Bronchial epithelial cell (primary cell): Measurements from ENCODE around the gene ARID5B. TPM values are rescaled to one million over a fixed set of nuclear protein-coding genes. Genes with fewer than 3 reads are reported as not detected.

ENCODE experiments used
- DNase-seq: peaks from one replicate; pipeline ENCODE4 v3.0.0-alpha.2; 2010; ENCODE audit warnings: low read depth
- FAIRE-seq: peaks from 2 replicates; lab custom pipeline; 2011; peaks lifted over from hg19 to GRCh38; lab: Jason Lieb, UNC
- H3K27me3 ChIP-seq: 2 replicates; pipeline ENCODE4 v1.5.1; 2011; ENCODE audit warnings: low read length; ENCODE audit not compliant: control insufficient read depth, insufficient read depth
- H3K36me3 ChIP-seq: 2 replicates; pipeline ENCODE4 v1.5.1; 2011; ENCODE audit warnings: low read length; ENCODE audit not compliant: control insufficient read depth, insufficient read depth
- H3K4me3 ChIP-seq: 2 replicates; pipeline ENCODE4 v1.5.1; 2011; ENCODE audit warnings: mild to moderate bottlenecking, low read depth, low read length, control low read depth
- total RNA-seq: library from RNA; depleted of rRNA; stranded (reverse); fragments of >200 nt; gene quantifications from 2 replicates; pipeline ENCODE4 v1.2.1, GENCODE V29; 2014
- TF ChIP-seq, protein P1 (sequence below): IDR thresholded peaks from 2 replicates; pipeline ENCODE4 v1.5.1; 2011; ENCODE audit warnings: mild to moderate bottlenecking, moderate library complexity, low read length, control low read depth, inconsistent platforms; ENCODE audit not compliant: insufficient read depth, severe bottlenecking

Gene ARID5B
- total RNA-seq, 1 donor from 2014 or later: 7.1 TPM

DNA sequence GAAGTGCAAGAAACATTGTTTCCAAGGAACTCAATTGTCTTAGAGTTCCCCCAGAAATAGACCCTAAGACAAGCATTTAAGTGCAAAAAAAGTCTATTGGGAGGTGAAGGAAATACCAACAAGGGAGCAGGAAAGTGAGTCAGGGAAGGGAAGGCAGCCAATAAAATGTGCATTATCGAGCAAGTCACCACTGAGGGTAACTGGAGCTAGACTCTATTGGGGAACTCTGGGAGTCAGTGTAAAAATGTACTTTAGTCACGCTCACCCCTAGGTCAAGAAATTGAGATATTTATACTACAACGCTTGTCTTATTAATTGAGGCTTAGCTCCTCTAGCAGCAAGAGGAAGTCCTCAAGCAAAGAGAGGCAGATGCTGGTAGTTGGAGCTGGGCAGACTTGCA, 229.4 kb downstream of the ARID5B start:
- Histone ChIP-seq H3K4me3 (no peak overlapping the region), H3K36me3 (no peaks in the 10 kb centered on the region), H3K27me3 (no peaks in the 10 kb centered on the region)
- TF ChIP-seq, protein P1, sequence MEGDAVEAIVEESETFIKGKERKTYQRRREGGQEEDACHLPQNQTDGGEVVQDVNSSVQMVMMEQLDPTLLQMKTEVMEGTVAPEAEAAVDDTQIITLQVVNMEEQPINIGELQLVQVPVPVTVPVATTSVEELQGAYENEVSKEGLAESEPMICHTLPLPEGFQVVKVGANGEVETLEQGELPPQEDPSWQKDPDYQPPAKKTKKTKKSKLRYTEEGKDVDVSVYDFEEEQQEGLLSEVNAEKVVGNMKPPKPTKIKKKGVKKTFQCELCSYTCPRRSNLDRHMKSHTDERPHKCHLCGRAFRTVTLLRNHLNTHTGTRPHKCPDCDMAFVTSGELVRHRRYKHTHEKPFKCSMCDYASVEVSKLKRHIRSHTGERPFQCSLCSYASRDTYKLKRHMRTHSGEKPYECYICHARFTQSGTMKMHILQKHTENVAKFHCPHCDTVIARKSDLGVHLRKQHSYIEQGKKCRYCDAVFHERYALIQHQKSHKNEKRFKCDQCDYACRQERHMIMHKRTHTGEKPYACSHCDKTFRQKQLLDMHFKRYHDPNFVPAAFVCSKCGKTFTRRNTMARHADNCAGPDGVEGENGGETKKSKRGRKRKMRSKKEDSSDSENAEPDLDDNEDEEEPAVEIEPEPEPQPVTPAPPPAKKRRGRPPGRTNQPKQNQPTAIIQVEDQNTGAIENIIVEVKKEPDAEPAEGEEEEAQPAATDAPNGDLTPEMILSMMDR: no peak
- FAIRE-seq: no peak
- DNase-seq: peak; percentile 83

DNA sequence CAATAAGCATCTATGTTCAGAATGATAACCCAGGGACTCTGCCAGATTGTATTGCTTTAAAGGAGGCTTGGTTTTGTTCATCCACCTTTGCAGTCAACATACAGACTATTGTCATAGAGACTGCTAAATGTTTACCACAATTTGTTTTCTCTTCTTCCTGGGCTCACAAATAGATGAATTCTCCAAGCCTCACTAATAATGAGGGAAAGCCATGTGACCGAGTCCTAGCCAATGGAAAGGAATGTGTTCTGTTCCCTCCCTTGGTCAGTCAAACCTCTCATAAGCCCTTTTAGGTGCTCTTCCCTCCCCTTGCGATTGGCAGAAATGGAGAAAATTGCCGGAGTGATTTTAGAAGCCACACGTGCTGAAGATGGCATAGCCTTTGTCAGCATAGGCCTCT, 230.2 kb downstream of the ARID5B start:
- no peak for DNase-seq
- no peak for FAIRE-seq
- Histone ChIP-seq H3K27me3 (no peaks in the 10 kb centered on the region), H3K4me3 (no peak overlapping the region), H3K36me3 (no peaks in the 10 kb centered on the region)
- TF ChIP-seq, protein P1: no peak

DNA sequence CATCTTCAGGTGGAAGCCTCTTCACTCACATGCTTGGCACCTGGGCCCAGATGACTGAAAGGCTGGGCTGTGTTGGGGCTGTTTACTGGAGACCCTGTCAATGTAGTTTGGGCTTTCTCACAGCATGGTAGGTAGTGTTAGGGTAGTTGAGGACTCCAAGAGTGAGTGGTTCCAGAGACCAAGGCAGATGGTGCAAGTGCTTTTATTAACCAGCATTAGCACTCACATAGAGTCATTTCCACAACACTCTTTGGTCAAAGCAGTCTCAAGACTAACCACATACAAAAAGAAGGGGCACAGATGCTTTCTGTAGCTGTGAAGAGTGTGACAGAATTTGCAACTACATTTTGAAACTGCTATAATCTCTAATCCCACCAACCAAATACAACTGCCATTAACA, 232.1 kb downstream of the ARID5B start:
- Histone ChIP-seq H3K4me3 (no peak overlapping the region), H3K27me3 (no peaks in the 10 kb centered on the region), H3K36me3 (no peaks in the 10 kb centered on the region)
- DNase-seq (no peak), FAIRE-seq (peak; percentile 23)
- TF ChIP-seq, protein P1: no peak

DNA sequence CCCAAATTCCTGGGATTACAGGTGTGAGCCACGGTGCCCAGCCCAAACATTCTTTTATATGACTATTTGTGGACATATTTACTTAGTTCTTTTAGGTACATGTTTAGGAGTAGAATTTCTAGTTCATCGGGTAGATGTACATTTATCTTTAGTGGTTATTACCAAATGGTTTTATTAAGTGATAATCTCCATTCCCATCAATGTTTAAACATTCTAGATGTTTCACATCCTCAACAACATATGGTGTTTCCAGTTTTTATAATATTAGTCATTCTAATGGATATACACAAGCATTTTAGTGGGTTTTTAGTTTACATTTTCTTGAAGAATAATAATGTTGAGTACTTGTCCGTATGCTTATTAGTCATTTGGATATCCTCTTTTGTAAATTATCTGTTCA, 235.4 kb downstream of the ARID5B start:
- DNase-seq (no peak), FAIRE-seq (no peak)

More for the DNA sequence above, 235.4 kb downstream of the ARID5B start:
- Histone ChIP-seq H3K27me3 (no peaks in the 10 kb centered on the region), H3K4me3 (no peak overlapping the region), H3K36me3 (no peaks in the 10 kb centered on the region)
- TF ChIP-seq, protein P1: no peak

Other genes starting within 250 kb of the ARID5B start
- gene CABCOCO1, start 238.8 kb upstream of the ARID5B start, total RNA-seq: not detected in 2 replicates